ENCODE results near the gene PCSK6.

Gene PCSK6

GRCh38 chr15:101451846-101452245 lies 37.7 kb downstream of the PCSK6 start:
- no peak for TF ChIP-seq CTCF (IDR thresholded peaks at IDR 0.05; ENCODE audit: low read depth, low read length)
- H3K4me3 ChIP-seq (ENCODE audit: low read depth, low read length): no peak overlapping the region

GRCh38 chr15:101451266-101451799 lies 38.2 kb downstream of the PCSK6 start:
- no peak for TF ChIP-seq CTCF (IDR thresholded peaks at IDR 0.05; ENCODE audit: low read depth, low read length)
- H3K4me3 ChIP-seq (ENCODE audit: low read depth, low read length): no peak overlapping the region

GRCh38 chr15:101450403-101451265 lies 38.9 kb downstream of the PCSK6 start:
- no peak for TF ChIP-seq CTCF (IDR thresholded peaks at IDR 0.05; ENCODE audit: low read depth, low read length)
- H3K4me3 ChIP-seq (ENCODE audit: low read depth, low read length): no peak overlapping the region

GRCh38 chr15:101449471-101450402 lies 39.8 kb downstream of the PCSK6 start:
- no peak for TF ChIP-seq CTCF (IDR thresholded peaks at IDR 0.05; ENCODE audit: low read depth, low read length)
- no peak overlapping the region for H3K4me3 ChIP-seq (ENCODE audit: low read depth, low read length)

GRCh38 chr15:101448336-101448735 lies 41.2 kb downstream of the PCSK6 start:
- TF ChIP-seq CTCF (IDR thresholded peaks at IDR 0.05; ENCODE audit: low read depth, low read length): no peak
- no peak overlapping the region for H3K4me3 ChIP-seq (ENCODE audit: low read depth, low read length)

- no peak overlapping the region for H3K4me3 ChIP-seq (ENCODE audit: low read depth, low read length)
- TF ChIP-seq CTCF (IDR thresholded peaks at IDR 0.05; ENCODE audit: low read depth, low read length): no peak
These were observed 41.9 kb downstream of the PCSK6 start for GRCh38 chr15:101447561-101448071.

Data from WI38 (cell line).